HG02588 (cell line): ENCODE measurements around the gene KCTD5.
A peak's percentile ranks its signal among the peaks of the same experiment; 100 is the strongest.
"Not testable (repeated sequence)": the region's sequence is repeated elsewhere in the genome, so short reads cannot be mapped to it uniquely, and the experiment has no call there.

Experiments used
- ATAC-seq: cut with Tn5 transposase; IDR thresholded peaks from one replicate; pipeline ENCODE4 v1.9.1; 2021; ENCODE audit warnings: mild to moderate bottlenecking, moderate library complexity; ENCODE audit not compliant: unreplicated experiment

KCTD5 gene, protein sequence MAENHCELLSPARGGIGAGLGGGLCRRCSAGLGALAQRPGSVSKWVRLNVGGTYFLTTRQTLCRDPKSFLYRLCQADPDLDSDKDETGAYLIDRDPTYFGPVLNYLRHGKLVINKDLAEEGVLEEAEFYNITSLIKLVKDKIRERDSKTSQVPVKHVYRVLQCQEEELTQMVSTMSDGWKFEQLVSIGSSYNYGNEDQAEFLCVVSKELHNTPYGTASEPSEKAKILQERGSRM

GRCh38 chr16:2682209-2683021 is at the start of gene KCTD5:
Gene KCTD5 (plus strand): TSS chr16:2682523. CDS start chr16:2682549, 26 bp downstream.
- ATAC-seq = peak; percentile 67

DNA sequence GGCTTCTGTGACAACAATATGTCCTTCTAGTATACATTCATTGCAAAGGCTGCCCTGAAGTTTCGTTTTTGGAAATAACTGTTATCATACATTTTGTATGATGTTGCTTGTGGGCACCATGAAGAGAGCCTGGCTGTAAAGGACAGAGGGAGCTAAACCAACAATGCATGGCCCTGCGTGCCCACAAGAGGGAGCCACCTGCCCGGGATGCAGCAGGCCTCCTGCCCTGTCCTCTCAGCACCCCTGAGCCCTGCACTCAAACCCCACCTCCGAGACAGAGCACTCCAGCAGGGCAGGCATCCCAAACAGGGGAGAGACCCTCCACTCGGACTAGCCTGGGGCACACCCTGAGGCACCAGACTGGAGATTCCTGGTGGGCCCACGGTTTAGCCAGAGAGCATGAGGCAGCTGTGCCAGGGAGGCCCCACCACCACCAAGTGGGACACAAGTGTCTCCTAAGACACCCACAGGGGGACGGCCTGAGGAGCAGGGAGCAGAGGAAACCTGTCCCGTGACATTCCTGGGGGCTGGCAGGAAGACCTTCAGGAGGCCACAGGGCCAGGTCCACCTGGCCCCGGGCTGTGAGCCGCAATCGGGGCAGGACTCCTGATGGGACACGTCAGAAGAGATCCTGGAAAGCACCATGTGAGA is 43.1 kb upstream of the KCTD5 start:
- not testable (repeated sequence) for ATAC-seq

GRCh38 chr16:2639722-2640072 is 42.6 kb upstream of the KCTD5 start:
- ATAC-seq = not testable (repeated sequence)

DNA sequence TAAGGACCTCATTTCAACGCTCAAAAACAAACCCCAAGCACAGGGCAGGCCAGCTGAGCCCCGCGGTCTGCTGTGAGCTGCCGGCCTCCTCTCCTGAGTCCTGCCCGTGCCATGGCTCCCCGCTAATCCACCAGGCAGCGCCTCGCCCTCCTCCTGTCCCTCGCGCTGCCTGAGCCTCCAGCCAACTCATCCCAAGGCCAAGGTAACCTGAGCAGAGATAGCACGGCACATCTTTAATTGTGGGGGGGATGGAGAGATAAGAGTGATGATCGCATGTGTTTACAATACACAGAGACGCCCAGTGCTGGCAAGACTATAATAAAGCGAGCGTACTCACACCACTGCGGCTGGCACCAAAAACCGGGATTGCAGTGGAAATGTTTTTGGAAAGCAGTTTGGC is 39.8 kb upstream of the KCTD5 start:
- ATAC-seq = not testable (repeated sequence)

GRCh38 chr16:2644754-2645453 is 37.4 kb upstream of the KCTD5 start:
- ATAC-seq = not testable (repeated sequence)

DNA sequence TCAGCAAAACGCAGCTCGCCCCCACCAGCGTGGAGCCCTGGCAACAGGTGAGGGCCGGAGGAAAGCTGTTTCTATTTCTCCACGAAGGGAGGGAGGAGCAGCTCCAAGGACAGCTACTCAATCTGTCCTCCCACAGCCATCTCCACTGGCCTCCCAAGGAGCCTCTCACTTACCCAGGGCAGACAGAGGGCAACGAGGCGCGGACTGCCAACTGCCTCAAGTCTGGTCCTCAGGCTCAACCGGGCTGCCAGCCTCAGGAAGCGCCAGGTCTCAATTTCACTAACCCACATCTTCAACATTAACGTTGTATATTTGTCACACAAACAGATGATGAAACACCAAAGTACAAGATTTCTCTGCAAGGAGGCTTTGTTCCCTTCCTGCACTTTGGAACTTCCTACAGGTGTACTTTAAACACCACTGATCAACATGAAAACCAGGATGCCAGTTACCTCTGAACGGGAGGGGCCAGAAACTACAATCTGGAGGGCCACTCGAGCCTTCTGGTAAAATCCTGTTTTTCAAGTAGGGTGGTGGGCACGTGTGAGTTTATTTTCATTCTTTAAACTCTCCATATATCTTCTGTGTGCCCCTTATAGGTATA is 31.0 kb upstream of the KCTD5 start:
- ATAC-seq = not testable (repeated sequence)

DNA sequence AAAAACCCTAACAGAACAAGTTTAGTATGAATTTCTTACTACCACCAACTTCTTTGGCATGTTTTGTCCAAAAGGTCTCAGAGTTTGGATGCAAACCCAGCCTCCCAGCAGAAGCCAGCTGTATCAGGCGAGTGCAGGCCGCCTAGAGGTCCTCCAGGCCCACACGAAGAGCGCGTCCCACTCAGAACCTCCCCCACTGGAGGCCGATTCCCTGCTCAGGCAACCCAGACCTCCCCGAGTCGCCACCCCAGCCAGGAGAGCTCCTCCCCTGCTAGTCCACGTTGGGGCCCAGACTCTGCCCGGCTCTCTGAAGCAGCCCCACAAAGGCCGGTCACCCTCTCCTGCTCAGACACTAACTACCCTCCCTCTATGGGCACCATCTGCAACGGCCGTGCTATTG is 28.4 kb upstream of the KCTD5 start:
- ATAC-seq = not testable (repeated sequence)

DNA sequence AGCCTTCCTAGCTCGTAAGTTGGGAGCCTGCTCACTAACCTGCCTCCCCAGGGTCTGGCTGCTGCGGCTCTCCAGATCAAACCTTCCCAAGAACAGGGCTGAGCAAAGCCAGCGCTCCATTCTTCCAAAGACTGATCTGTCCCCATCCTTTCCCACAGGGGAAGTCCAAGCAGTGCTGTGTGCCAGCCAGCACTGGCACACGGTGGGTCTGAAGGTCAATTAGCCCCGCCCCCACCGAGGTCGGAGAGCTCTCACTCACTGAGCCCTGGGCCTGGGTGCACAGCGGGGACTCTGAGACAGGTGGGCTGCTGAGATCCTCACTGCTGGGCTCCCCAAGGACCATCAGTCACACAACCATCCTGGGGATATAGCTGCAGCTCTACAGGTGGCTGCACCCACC is 27.4 kb upstream of the KCTD5 start:
- ATAC-seq = not testable (repeated sequence)

DNA sequence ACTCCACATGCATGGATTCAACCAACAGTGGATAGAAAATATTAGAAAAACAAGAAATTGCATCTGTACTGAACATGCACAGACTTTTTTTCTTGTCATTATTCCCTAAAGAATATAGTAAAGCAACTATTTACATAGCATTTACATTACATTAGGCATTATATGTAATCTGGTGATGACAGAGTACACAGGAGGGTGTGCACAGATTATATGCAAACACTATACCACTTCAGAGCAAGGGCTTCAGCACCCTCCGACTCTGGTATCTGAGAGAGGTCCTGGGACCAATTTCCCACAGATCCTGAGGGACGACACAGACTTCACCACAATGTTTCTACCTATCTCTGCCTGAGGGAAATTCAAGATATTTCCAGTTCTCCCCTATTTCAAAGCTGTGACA is 25.3 kb upstream of the KCTD5 start:
- no peak for ATAC-seq

DNA sequence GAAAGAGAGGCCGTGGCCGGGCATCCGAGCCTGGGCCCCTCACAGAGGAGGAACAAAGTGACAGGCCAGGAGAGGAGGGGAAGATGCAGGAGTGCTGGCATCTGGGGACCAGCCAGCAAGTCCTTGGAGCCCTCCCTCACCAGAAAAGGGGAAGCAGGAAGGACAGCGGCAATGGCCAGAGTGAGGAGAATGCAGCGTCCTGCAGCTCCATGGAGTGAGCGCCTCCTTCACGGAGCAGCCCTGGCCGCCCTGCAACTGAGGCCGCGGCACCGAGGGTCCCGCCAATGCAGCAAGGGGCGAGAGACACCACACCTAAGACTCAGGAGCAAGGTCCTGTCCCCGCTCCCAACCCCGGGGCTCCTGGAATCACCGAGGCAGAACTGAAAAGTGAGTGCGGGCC is 24.5 kb upstream of the KCTD5 start:
- not testable (repeated sequence) for ATAC-seq

GRCh38 chr16:2659560-2659959 is 22.8 kb upstream of the KCTD5 start:
- ATAC-seq = not testable (repeated sequence)

DNA sequence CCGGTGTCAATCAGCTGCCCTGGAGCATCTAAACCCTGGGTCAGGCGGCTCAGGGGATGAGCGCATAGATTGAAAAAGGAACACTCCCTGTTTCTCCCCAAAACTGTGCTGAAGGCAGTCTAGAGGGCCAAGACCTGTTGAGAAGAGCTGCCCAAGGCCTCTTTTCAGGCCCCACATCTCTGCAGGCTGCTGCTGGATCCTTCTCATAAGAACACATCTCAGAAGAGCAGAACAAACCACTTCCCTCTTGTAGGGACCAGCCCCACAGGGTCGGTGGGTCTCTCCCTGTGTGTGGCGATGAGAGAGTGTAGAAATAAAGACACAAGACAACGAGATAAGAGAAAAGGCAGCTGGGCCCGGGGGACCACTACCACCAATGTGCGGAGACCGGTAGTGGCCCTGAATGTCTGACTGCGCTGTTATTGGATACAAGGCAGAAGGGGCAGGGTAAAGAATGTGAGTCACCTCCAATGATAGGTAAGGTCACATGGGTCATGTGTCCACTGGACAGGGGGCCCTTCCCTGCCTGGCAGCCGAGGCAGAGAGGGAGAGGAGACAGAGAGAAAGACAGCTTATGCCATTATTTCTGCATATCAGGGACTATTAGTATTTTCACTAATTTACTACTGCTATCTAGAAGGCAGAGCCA is 22.2 kb upstream of the KCTD5 start:
- ATAC-seq = not testable (repeated sequence)

GRCh38 chr16:2660755-2661373 is 21.5 kb upstream of the KCTD5 start:
- not testable (repeated sequence) for ATAC-seq

GRCh38 chr16:2663553-2664546 is 18.5 kb upstream of the KCTD5 start:
- no peak for ATAC-seq

- no peak for ATAC-seq
These were observed 17.7 kb upstream of the KCTD5 start for GRCh38 chr16:2664574-2664982.

- ATAC-seq = not testable (repeated sequence)
These were observed 15.7 kb upstream of the KCTD5 start for GRCh38 chr16:2666671-2667070.

DNA sequence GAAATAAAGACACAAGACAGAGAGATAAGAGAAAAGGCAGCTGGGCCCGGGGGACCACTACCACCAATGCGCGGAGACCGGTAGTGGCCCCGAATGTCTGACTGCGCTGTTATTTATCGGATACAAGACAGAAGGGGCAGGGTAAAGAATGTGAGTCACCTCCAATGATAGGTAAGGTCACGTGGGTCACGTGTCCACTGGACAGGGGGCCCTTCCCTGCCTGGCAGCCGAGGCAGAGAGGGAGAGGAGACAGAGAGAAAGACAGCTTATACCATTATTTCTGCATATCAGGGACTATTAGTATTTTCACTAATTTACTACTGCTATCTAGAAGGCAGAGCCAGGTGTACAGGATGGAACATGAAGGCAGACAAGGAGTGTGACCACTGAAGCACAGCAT is 12.7 kb upstream of the KCTD5 start:
- ATAC-seq = not testable (repeated sequence)

DNA sequence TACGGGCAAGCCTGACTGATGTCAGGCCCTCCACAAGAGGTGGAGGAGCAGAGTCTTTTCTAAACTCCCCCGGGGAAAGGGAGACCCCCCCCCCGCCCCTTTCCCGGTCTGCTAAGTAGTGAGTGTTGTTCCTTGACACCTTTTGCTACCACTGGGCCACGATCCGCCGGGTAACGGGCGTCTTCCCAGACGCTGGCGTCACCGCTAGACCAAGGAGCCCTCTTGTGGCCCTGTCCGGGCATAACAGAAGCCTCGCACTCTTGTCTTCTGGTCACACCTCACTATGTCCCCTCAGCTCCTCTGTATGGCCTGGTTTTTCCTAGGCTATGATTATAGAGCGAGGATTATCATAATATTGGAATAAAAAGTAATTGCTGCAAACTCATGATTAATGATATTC is 12.3 kb upstream of the KCTD5 start:
- ATAC-seq = not testable (repeated sequence)

- not testable (repeated sequence) for ATAC-seq
These were observed 11.1 kb upstream of the KCTD5 start for GRCh38 chr16:2671193-2671592.
